Upper lobe of left lung (tissue), 4 donors: ENCODE measurements around the gene PNKD.
A peak's percentile ranks its signal among the peaks of the same experiment; 100 is the strongest.

Experiments
- EP300 ChIP-seq, 4 donors: sonication (generic); formaldehyde crosslinking; IDR thresholded peaks; one replicate each; pipeline ENCODE4 v1.5.1; 2017; ENCODE audit warnings: antibody characterized with exemption in 4 of 4, control low read depth in 2 of 4
- POLR2A ChIP-seq, 4 donors: fragments of 450-650 bp; IDR thresholded peaks; one replicate each; pipeline ENCODE4 v1.5.1; 2016 to 2017; ENCODE audit warnings: antibody characterized with exemption in 4 of 4, mild to moderate bottlenecking in 2 of 4
- POLR2AphosphoS5 ChIP-seq, 2 donors: sonication (generic); formaldehyde crosslinking; IDR thresholded peaks; one replicate each; pipeline ENCODE4 v1.5.1; 2017; ENCODE audit warnings: antibody characterized with exemption in 2 of 2
- TF ChIP-seq, protein P1 (sequence below), 6 experiments: fragments of 450-650 bp in 4 of 6; fragments of 200-600 bp in 2 of 6; sonication (generic) in 2 of 6; IDR thresholded peaks; one replicate each; pipeline ENCODE4 v1.5.1; 2016 to 2019; ENCODE audit warnings: antibody characterized with exemption in 6 of 6

DNA sequence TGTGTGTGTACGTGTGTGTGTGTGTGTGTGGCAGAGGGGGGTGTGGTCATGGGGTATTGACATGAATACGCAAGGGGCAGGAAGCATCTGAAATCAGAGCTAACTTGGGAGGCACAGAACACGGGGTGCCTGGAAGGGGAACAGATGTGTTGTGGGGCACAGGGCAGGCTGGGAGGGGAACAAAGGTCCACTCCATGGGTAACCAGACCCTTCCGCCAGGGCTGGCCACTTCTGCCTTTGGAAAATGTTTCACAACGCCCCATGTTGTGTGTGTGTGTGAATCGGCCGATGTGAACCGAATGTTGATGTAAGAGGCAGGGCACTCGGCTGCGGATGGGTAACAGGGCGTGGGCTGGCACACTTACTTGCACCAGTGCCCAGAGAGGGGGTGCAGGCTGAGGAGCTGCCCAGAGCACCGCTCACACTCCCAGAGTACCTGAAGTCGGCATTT is 111.6 kb downstream of the PNKD start, which contains the start of gene SLC11A1:
- TF ChIP-seq, protein P1, sequence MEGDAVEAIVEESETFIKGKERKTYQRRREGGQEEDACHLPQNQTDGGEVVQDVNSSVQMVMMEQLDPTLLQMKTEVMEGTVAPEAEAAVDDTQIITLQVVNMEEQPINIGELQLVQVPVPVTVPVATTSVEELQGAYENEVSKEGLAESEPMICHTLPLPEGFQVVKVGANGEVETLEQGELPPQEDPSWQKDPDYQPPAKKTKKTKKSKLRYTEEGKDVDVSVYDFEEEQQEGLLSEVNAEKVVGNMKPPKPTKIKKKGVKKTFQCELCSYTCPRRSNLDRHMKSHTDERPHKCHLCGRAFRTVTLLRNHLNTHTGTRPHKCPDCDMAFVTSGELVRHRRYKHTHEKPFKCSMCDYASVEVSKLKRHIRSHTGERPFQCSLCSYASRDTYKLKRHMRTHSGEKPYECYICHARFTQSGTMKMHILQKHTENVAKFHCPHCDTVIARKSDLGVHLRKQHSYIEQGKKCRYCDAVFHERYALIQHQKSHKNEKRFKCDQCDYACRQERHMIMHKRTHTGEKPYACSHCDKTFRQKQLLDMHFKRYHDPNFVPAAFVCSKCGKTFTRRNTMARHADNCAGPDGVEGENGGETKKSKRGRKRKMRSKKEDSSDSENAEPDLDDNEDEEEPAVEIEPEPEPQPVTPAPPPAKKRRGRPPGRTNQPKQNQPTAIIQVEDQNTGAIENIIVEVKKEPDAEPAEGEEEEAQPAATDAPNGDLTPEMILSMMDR (IDR thresholded peaks at IDR 0.05), result peak in 1 of 6 experiments; percentile 35
- TF ChIP-seq POLR2AphosphoS5 (IDR thresholded peaks at IDR 0.05) (peak; percentile 84 to 92), POLR2A (IDR thresholded peaks at IDR 0.05) (peak in 3 of 4 donors; percentile 37 to 94 (median 41)), EP300 (IDR thresholded peaks at IDR 0.05) (peak in 3 of 4 donors; percentile 59 to 93 (median 86))
